GM23248 (cell line): ENCODE data around the gene BCAS4. TPM values are rescaled to one million over a fixed set of nuclear protein-coding genes. Genes with fewer than 3 reads are reported as not detected.

ENCODE experiments used
- DNase-seq: peaks from one replicate; pipeline ENCODE4 v3.0.0-alpha.2; 2015
- H2AFZ ChIP-seq: fragments of 200-600 bp; sonication (generic); 2 replicates; pipeline ENCODE4 v1.6.1; 2016; ENCODE audit warnings: antibody characterized with exemption
- H3F3A ChIP-seq: fragments of 200-600 bp; sonication (generic); 2 replicates; pipeline ENCODE4 v1.6.1; 2016; ENCODE audit warnings: mild to moderate bottlenecking, antibody characterized with exemption, mixed run types; ENCODE audit not compliant: insufficient read depth
- H3K27ac ChIP-seq: fragments of 200-600 bp; sonication (generic); 2 replicates; pipeline ENCODE4 v1.5.1; 2016; ENCODE audit warnings: mild to moderate bottlenecking
- H3K27me3 ChIP-seq: fragments of 200-600 bp; sonication (generic); replicated peaks from 2 replicates; pipeline ENCODE4 v1.6.1; 2016; ENCODE audit warnings: mild to moderate bottlenecking; ENCODE audit not compliant: insufficient read depth
- H3K36me3 ChIP-seq: fragments of 200-600 bp; sonication (generic); 2 replicates; pipeline ENCODE4 v1.6.1; 2016; ENCODE audit warnings: low read depth, mild to moderate bottlenecking
- H3K4me1 ChIP-seq: fragments of 200-600 bp; sonication (generic); 2 replicates; pipeline ENCODE4 v1.6.1; 2016; ENCODE audit warnings: mild to moderate bottlenecking; ENCODE audit not compliant: insufficient read depth
- H3K4me2 ChIP-seq: fragments of 200-600 bp; sonication (generic); one replicate; pipeline ENCODE4 v1.6.1; 2016; ENCODE audit warnings: mild to moderate bottlenecking; ENCODE audit not compliant: unreplicated experiment
- H3K4me3 ChIP-seq: fragments of 200-600 bp; sonication (generic); 2 replicates; pipeline ENCODE4 v1.5.1; 2016; ENCODE audit warnings: mild to moderate bottlenecking
- H3K79me2 ChIP-seq: fragments of 200-600 bp; sonication (generic); 2 replicates; pipeline ENCODE4 v1.6.1; 2016; ENCODE audit warnings: mild to moderate bottlenecking; ENCODE audit not compliant: insufficient read depth
- H3K9ac ChIP-seq: fragments of 200-600 bp; sonication (generic); 2 replicates; pipeline ENCODE4 v1.6.1; 2016; ENCODE audit warnings: mild to moderate bottlenecking
- H3K9me2 ChIP-seq: fragments of 200-600 bp; sonication (generic); 2 replicates; pipeline ENCODE4 v1.6.1; 2016; ENCODE audit warnings: mixed run types, mild to moderate bottlenecking, moderate library complexity; ENCODE audit not compliant: insufficient read depth
- H3K9me3 ChIP-seq: fragments of 200-600 bp; sonication (generic); one replicate; pipeline ENCODE4 v1.6.1; 2017; ENCODE audit warnings: low read depth
- H4K20me1 ChIP-seq: fragments of 200-600 bp; sonication (generic); 2 replicates; pipeline ENCODE4 v1.6.0; 2016; ENCODE audit not compliant: insufficient read depth
- EZH2 ChIP-seq: fragments of 200-600 bp; sonication (generic); IDR thresholded peaks from 2 replicates; pipeline ENCODE4 v1.6.1; 2018; ENCODE audit warnings: antibody characterized with exemption, mild to moderate bottlenecking; ENCODE audit not compliant: insufficient read depth, poor library complexity, severe bottlenecking
- EZH2phosphoT487 ChIP-seq: fragments of 200-600 bp; sonication (generic); IDR thresholded peaks from 2 replicates; pipeline ENCODE4 v1.6.1; 2018; ENCODE audit warnings: antibody characterized with exemption, moderate library complexity, mild to moderate bottlenecking, low read depth; ENCODE audit not compliant: insufficient read depth
- WGBS, 2 experiments: methylation state at CpG; one replicate each; pipeline ENCODE4 v1.1.6; 2015 to 2017; ENCODE audit warnings: low lambda C conversion rate in 2 of 2, low coverage in 1 of 2; ENCODE audit errors: missing lambda C conversion rate in 2 of 2; 5-methylcytosine and 5-hydroxymethylcytosine counted together
- in situ Hi-C: fragments of 300-500 bp; cut with MboI; formaldehyde crosslinking; loops from 2 replicates; pipeline ENCODE4 v1.15.0; 2020
- polyA plus RNA-seq: library from polyadenylated mRNA; unstranded; fragments of >200 nt; fragmentation: Nextera tagmentation; extraction: Ambion mirVana; gene quantifications from 2 replicates; pipeline ENCODE4 v1.2.1, GENCODE V29; 2016
- total RNA-seq: library from RNA; depleted of rRNA; stranded (reverse); fragments of >200 nt; shearing (Covaris generic); gene quantifications from 2 replicates; pipeline ENCODE4 v1.2.3, GENCODE V29; 2014

Gene BCAS4
- total and polyA plus RNA-seq, 2 experiments from 2014 or later: 12.6 to 16.8 TPM

- H2AFZ ChIP-seq: no peak overlapping the region
- in situ Hi-C loops: no loop called here
- H3K4me1 ChIP-seq: no peaks in the 10 kb centered on the region
- no peaks in the 10 kb centered on the region for H3K9me3 ChIP-seq
- H3K4me2 ChIP-seq: no peak overlapping the region
- H4K20me1 ChIP-seq: no peaks in the 10 kb centered on the region
- peaks cover 20% of the 10 kb centered on the region for H3F3A ChIP-seq
- no peak overlapping the region for H3K27ac ChIP-seq
- no peaks in the 10 kb centered on the region for H3K9me2 ChIP-seq
- no peak overlapping the region for H3K9ac ChIP-seq
- H3K27me3 ChIP-seq: no peaks in the 10 kb centered on the region
- WGBS, 2 experiments: 95 to 96% methylated on average over 7 of the region's 7 CpGs
- TF ChIP-seq EZH2 (no peak), EZH2phosphoT487 (no peak)
- H3K36me3 ChIP-seq: peaks cover 74% of the 10 kb centered on the region
- H3K79me2 ChIP-seq: peaks cover 99% of the 10 kb centered on the region
- no peak overlapping the region for H3K4me3 ChIP-seq
- DNase-seq: no peak
These were observed 98.8 kb downstream of the BCAS4 start for GRCh38 chr20:50893620-50894019.

GRCh38 chr20:50895111-50895830 lies 100.4 kb downstream of the BCAS4 start:
- Histone ChIP-seq H3K27me3 (no peaks in the 10 kb centered on the region), H3F3A (peaks cover 22% of the 10 kb centered on the region), H3K27ac (no peak overlapping the region), H4K20me1 (no peaks in the 10 kb centered on the region; the same call in 1 of the 2 replicates), H3K4me2 (no peak overlapping the region), H3K79me2 (peaks cover 100% of the 10 kb centered on the region), H3K4me1 (no peaks in the 10 kb centered on the region), H2AFZ (no peak overlapping the region), H3K36me3 (peaks cover 73% of the 10 kb centered on the region), H3K9ac (no peak overlapping the region), H3K9me2 (no peaks in the 10 kb centered on the region), H3K4me3 (no peak overlapping the region), H3K9me3 (no peaks in the 10 kb centered on the region)
- DNase-seq: no peak
- WGBS, 2 experiments: 93 to 94% methylated on average over 8 of the region's 8 CpGs
- TF ChIP-seq EZH2phosphoT487 (no peak), EZH2 (no peak)
- in situ Hi-C loops: no loop called here

DNA sequence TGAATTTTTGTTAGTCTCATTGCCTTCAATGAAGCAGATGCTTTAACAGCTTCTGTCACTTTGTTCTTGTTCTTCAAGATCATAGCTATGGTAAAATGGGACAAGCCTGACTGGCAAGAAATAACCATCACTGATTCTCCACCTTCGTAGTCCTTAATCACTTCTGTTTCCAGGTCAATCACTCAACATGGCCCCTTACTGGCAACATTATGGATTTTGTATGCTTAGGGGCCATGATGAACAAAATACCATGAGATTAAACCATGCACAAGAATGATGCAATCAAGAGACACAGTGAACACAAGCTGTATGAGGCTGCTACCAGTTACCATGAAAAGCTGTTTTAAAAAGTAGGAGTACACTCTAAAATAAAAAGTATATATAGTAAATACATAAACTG lies 103.6 kb downstream of the BCAS4 start:
- Histone ChIP-seq H3K9me2 (no peaks in the 10 kb centered on the region), H2AFZ (no peak overlapping the region), H3K4me1 (no peaks in the 10 kb centered on the region), H3K9ac (no peak overlapping the region), H3K4me3 (no peak overlapping the region), H3K9me3 (no peaks in the 10 kb centered on the region), H3F3A (peaks cover 16% of the 10 kb centered on the region; the same call in 1 of the 2 replicates), H3K4me2 (no peak overlapping the region), H3K36me3 (peaks cover 69% of the 10 kb centered on the region), H3K27ac (no peak overlapping the region), H3K27me3 (no peaks in the 10 kb centered on the region), H3K79me2 (peaks cover 100% of the 10 kb centered on the region), H4K20me1 (peaks cover 4% of the 10 kb centered on the region; the same call in 1 of the 2 replicates)
- no peak for DNase-seq
- WGBS, 2 experiments: 91 to 93% methylated on average over 1 of the region's 1 CpG
- in situ Hi-C loops: no loop called here
- TF ChIP-seq EZH2phosphoT487 (no peak), EZH2 (no peak)

DNA sequence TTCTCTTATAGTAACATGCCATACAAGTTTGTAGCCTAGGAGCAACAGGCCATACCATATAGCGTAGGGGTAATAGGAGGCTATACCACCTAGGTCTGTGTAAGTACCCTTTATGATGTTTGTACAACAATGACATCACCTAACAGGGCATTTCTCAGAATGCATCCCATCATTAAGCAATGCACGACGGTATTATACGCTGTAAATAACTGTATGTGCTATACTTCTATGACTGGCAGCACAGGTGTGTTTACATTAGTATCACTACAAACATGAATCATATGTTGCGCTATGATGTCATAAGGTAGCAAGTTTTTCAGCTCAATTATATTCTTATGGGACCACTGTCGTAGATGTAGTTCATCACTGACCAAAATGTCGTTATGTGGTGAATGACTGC lies 105.4 kb downstream of the BCAS4 start:
- Histone ChIP-seq H3K27ac (no peak overlapping the region), H3K4me1 (no peaks in the 10 kb centered on the region), H3K36me3 (peaks cover 55% of the 10 kb centered on the region), H3K4me2 (no peak overlapping the region), H3K4me3 (no peak overlapping the region), H2AFZ (no peak overlapping the region), H4K20me1 (peaks cover 11% of the 10 kb centered on the region; the same call in 1 of the 2 replicates), H3K79me2 (peaks cover 100% of the 10 kb centered on the region), H3K27me3 (no peaks in the 10 kb centered on the region), H3K9ac (no peak overlapping the region), H3K9me2 (no peaks in the 10 kb centered on the region), H3K9me3 (no peaks in the 10 kb centered on the region), H3F3A (peaks cover 16% of the 10 kb centered on the region; the same call in 1 of the 2 replicates)
- no peak for TF ChIP-seq EZH2
- no peak for DNase-seq
- in situ Hi-C loops: no loop called here
- whole genome bisulfite sequencing, 2 experiments: 97 to 99% methylated on average over 7 of the region's 7 CpGs

GRCh38 chr20:50901301-50901700 lies 106.4 kb downstream of the BCAS4 start:
- H3K4me2 ChIP-seq: no peak overlapping the region
- H3K9me2 ChIP-seq: no peaks in the 10 kb centered on the region
- no peak overlapping the region for H2AFZ ChIP-seq
- in situ Hi-C loops: no loop called here
- H4K20me1 ChIP-seq: peaks cover 13% of the 10 kb centered on the region; the same call in 1 of the 2 replicates
- TF ChIP-seq EZH2: no peak
- TF ChIP-seq EZH2phosphoT487: no peak
- H3K9ac ChIP-seq: no peak overlapping the region
- H3K4me1 ChIP-seq: no peaks in the 10 kb centered on the region
- no peaks in the 10 kb centered on the region for H3K27me3 ChIP-seq
- no peak overlapping the region for H3K4me3 ChIP-seq
- peaks cover 100% of the 10 kb centered on the region for H3K79me2 ChIP-seq
- 98 to 100% methylated on average over 1 of the region's 1 CpG for WGBS, 2 experiments
- peaks cover 26% of the 10 kb centered on the region for H3F3A ChIP-seq
- H3K27ac ChIP-seq: no peak overlapping the region
- no peaks in the 10 kb centered on the region for H3K9me3 ChIP-seq
- H3K36me3 ChIP-seq: peaks cover 55% of the 10 kb centered on the region
- no peak for DNase-seq
